HG03175 (cell line): Measurements from ENCODE around the gene PEMT.

ENCODE experiments used
- ATAC-seq: cut with Tn5 transposase; IDR thresholded peaks from one replicate; pipeline ENCODE4 v1.9.1; 2021; ENCODE audit warnings: mild to moderate bottlenecking, moderate library complexity; ENCODE audit not compliant: unreplicated experiment

The PEMT gene

GRCh38 chr17:17537311-17538099 lies 54.0 kb downstream of the PEMT start:
- ATAC-seq, result no peak

- ATAC-seq, result no peak
Observed at GRCh38 chr17:17536702-17537101, 54.8 kb downstream of the PEMT start.

GRCh38 chr17:17535957-17536356 lies 55.6 kb downstream of the PEMT start:
- no peak for ATAC-seq

- no peak for ATAC-seq
Observed at GRCh38 chr17:17533901-17534441, 57.5 kb downstream of the PEMT start.

GRCh38 chr17:17532991-17533390 lies 58.5 kb downstream of the PEMT start:
- ATAC-seq, result no peak

GRCh38 chr17:17531156-17531555 lies 60.4 kb downstream of the PEMT start:
- no peak for ATAC-seq

GRCh38 chr17:17528696-17529652 lies 62.5 kb downstream of the PEMT start:
- ATAC-seq, result no peak

GRCh38 chr17:17527956-17528500 lies 63.5 kb downstream of the PEMT start:
- no peak for ATAC-seq

- ATAC-seq, result no peak
Observed at GRCh38 chr17:17527534-17527933, 64.0 kb downstream of the PEMT start.

- ATAC-seq, result no peak
Observed at GRCh38 chr17:17526369-17526768, 65.1 kb downstream of the PEMT start.

- no peak for ATAC-seq
Observed at GRCh38 chr17:17525956-17526355, 65.6 kb downstream of the PEMT start.

GRCh38 chr17:17525311-17525710 lies 66.2 kb downstream of the PEMT start:
- ATAC-seq, result no peak

GRCh38 chr17:17523731-17524490 lies 67.6 kb downstream of the PEMT start:
- ATAC-seq, result no peak

- ATAC-seq, result no peak
Observed at GRCh38 chr17:17523001-17523730, 68.3 kb downstream of the PEMT start.

GRCh38 chr17:17520599-17521232 lies 70.8 kb downstream of the PEMT start:
- ATAC-seq, result no peak

- ATAC-seq, result no peak
Observed at GRCh38 chr17:17519886-17520285, 71.6 kb downstream of the PEMT start.

- no peak for ATAC-seq
Observed at GRCh38 chr17:17518951-17519350, 72.6 kb downstream of the PEMT start.

GRCh38 chr17:17518014-17518413 lies 73.5 kb downstream of the PEMT start:
- no peak for ATAC-seq

- no peak for ATAC-seq
Observed at GRCh38 chr17:17516941-17517720, 74.4 kb downstream of the PEMT start.
